Measurements from ENCODE around the gene FILIP1L. TPM values are rescaled to one million over a fixed set of nuclear protein-coding genes. Genes with fewer than 3 reads are reported as not detected.

Gene FILIP1L
- polyA plus RNA-seq, 3 donors, result 0.13 to 0.40 (median 0.25) TPM

GRCh38 chr3:100068826-100069225, 45.5 kb downstream of the FILIP1L start:
- H3K27ac Mint-ChIP-seq, result peak overlapping the region in 2 of 7 donors; percentile 41 to 69
- Histone ChIP-seq H3K36me3 (replicated peaks in 1 of 2; ENCODE audit: control insufficient read depth in 1 of 2, insufficient read depth in 2 of 2, low read length in 2 of 2) (no peaks in the 10 kb centered on the region), H3K27ac (ENCODE audit: low read depth in 1 of 2, low read length in 2 of 2) (no peak overlapping the region), H4K20me1 (ENCODE audit: insufficient read depth, low read length) (no peaks in the 10 kb centered on the region), H3K4me2 (replicated peaks; ENCODE audit: extremely low read depth, low read length, poor library complexity, severe bottlenecking) (peak overlapping the region; percentile 17), H3K27me3 (ENCODE audit: control insufficient read depth in 2 of 2, insufficient read depth in 2 of 2, low read length in 2 of 2) (no peaks in the 10 kb centered on the region), H3K4me1 (ENCODE audit: control insufficient read depth in 1 of 2, insufficient read depth in 2 of 2, low read length in 2 of 2) (peaks cover 23 to 32% of the 10 kb centered on the region in 2 donors), H3K9me3 (replicated peaks in 1 of 2; ENCODE audit: control insufficient read depth in 1 of 2, insufficient read depth in 1 of 2, low read length in 2 of 2) (no peaks in the 10 kb centered on the region), H2AFZ (ENCODE audit: insufficient read depth, low read depth, low read length, poor library complexity, severe bottlenecking) (peak overlapping the region; percentile 29), H3K4me3 (replicated peaks in 1 of 3; ENCODE audit: low read depth in 2 of 3, low read length in 3 of 3) (no peak overlapping the region), H3K79me2 (ENCODE audit: insufficient read depth, low read length) (no peaks in the 10 kb centered on the region), H3K9ac (ENCODE audit: insufficient read depth, low read length, poor library complexity, severe bottlenecking) (no peak overlapping the region)
- H3K36me3 Mint-ChIP-seq, result no peaks in the 10 kb centered on the region
- no peaks in the 10 kb centered on the region for H3K9me3 Mint-ChIP-seq
- peaks cover 42% of the 10 kb centered on the region for H3K4me1 Mint-ChIP-seq
- intact Hi-C loops (cut with micrococcal nuclease), result no loop called here
- 0% methylated on average over 3 of the region's 5 CpGs for WGBS (ENCODE audit: insufficient coverage)
- peaks cover 0 to 2% (median 0%) of the 10 kb centered on the region in 3 donors for H3K27me3 Mint-ChIP-seq (ENCODE audit: low read depth in 3 of 3)
- peak; percentile 68 to 82 (median 71) for DNase-seq
- no peak overlapping the region for H3K4me3 Mint-ChIP-seq
- TF ChIP-seq CTCF (IDR thresholded peaks at IDR 0.05), result peak; percentile 82

- Histone ChIP-seq H3K9ac (ENCODE audit: insufficient read depth, low read length, poor library complexity, severe bottlenecking) (no peak overlapping the region), H2AFZ (ENCODE audit: insufficient read depth, low read depth, low read length, poor library complexity, severe bottlenecking) (no peak overlapping the region), H3K4me3 (replicated peaks in 1 of 3; ENCODE audit: low read depth in 2 of 3, low read length in 3 of 3) (no peak overlapping the region), H3K36me3 (replicated peaks in 1 of 2; ENCODE audit: control insufficient read depth in 1 of 2, insufficient read depth in 2 of 2, low read length in 2 of 2) (no peaks in the 10 kb centered on the region), H4K20me1 (ENCODE audit: insufficient read depth, low read length) (no peaks in the 10 kb centered on the region), H3K79me2 (ENCODE audit: insufficient read depth, low read length) (no peaks in the 10 kb centered on the region), H3K9me3 (replicated peaks in 1 of 2; ENCODE audit: control insufficient read depth in 1 of 2, insufficient read depth in 1 of 2, low read length in 2 of 2) (no peaks in the 10 kb centered on the region), H3K4me2 (replicated peaks; ENCODE audit: extremely low read depth, low read length, poor library complexity, severe bottlenecking) (no peak overlapping the region), H3K27me3 (ENCODE audit: control insufficient read depth in 2 of 2, insufficient read depth in 2 of 2, low read length in 2 of 2) (no peaks in the 10 kb centered on the region), H3K27ac (ENCODE audit: low read depth in 1 of 2, low read length in 2 of 2) (no peak overlapping the region), H3K4me1 (ENCODE audit: control insufficient read depth in 1 of 2, insufficient read depth in 2 of 2, low read length in 2 of 2) (peaks cover 11 to 20% of the 10 kb centered on the region in 2 donors)
- Mint-ChIP-seq H3K27me3 (ENCODE audit: low read depth in 3 of 3) (peaks cover 0 to 2% (median 0%) of the 10 kb centered on the region in 3 donors), H3K9me3 (no peaks in the 10 kb centered on the region), H3K36me3 (no peaks in the 10 kb centered on the region), H3K27ac (no peak overlapping the region), H3K4me1 (peaks cover 29% of the 10 kb centered on the region), H3K4me3 (no peak overlapping the region)
- no peak for DNase-seq
- intact Hi-C loops (cut with micrococcal nuclease), result no loop called here
- no peak for TF ChIP-seq CTCF (IDR thresholded peaks at IDR 0.05)
Measured at GRCh38 chr3:100067589-100067988, 46.7 kb downstream of the FILIP1L start.

Measured in CD14-positive monocyte (primary cell).